Right hindlimb (tissue), 1 donor: Measurements from ENCODE around the gene HOXA9.

Source experiments
- DNase-seq: peaks from one replicate; pipeline ENCODE4 v3.0.0-alpha.2; 2018

Gene HOXA9

GRCh38 chr7:27200761-27201579 lies 35.6 kb upstream of the HOXA9 start:
- DNase-seq: peak; percentile 20

GRCh38 chr7:27199849-27200760 lies 34.8 kb upstream of the HOXA9 start, which contains the start of gene HOXA13:
TSS of gene HOXA13 (minus strand) at chr7:27200091. CDS start at chr7:27200077, 14 bp downstream.
- DNase-seq: peak; percentile 74

- DNase-seq: peak; percentile 49
These were observed 33.8 kb upstream of the HOXA9 start for GRCh38 chr7:27198871-27199801.

- DNase-seq: peak; percentile 35
These were observed 33.0 kb upstream of the HOXA9 start for GRCh38 chr7:27198138-27198841.

GRCh38 chr7:27197137-27198042 lies 32.1 kb upstream of the HOXA9 start:
- DNase-seq: peak; percentile 23

- peak; percentile 84 for DNase-seq
These were observed 31.0 kb upstream of the HOXA9 start for GRCh38 chr7:27196287-27196767.

- DNase-seq: peak; percentile 22
These were observed 29.5 kb upstream of the HOXA9 start for GRCh38 chr7:27194686-27195379.

- no peak for DNase-seq
These were observed 28.6 kb upstream of the HOXA9 start for GRCh38 chr7:27194002-27194352.

GRCh38 chr7:27193335-27194001 lies 28.1 kb upstream of the HOXA9 start:
- peak; percentile 31 for DNase-seq

- peak; percentile 57 for DNase-seq
These were observed 27.4 kb upstream of the HOXA9 start for GRCh38 chr7:27192546-27193334.

GRCh38 chr7:27191833-27192545 lies 26.7 kb upstream of the HOXA9 start:
- peak; percentile 55 for DNase-seq

GRCh38 chr7:27191161-27191731 lies 25.9 kb upstream of the HOXA9 start:
- peak; percentile 22 for DNase-seq

GRCh38 chr7:27189997-27190748 lies 24.8 kb upstream of the HOXA9 start:
- peak; percentile 24 for DNase-seq

GRCh38 chr7:27189295-27189996 lies 24.1 kb upstream of the HOXA9 start:
- DNase-seq: peak; percentile 41

GRCh38 chr7:27188386-27189294 lies 23.3 kb upstream of the HOXA9 start:
- DNase-seq: peak; percentile 54
